Effector CD4-positive, alpha-beta T cell (primary cell): ENCODE measurements around the gene METTL8.

Source experiments
- DNase-seq: peaks from one replicate; pipeline ENCODE4 v3.0.0-alpha.2; 2020

METTL8 gene

GRCh38 chr2:171308280-171309054 is 125.3 kb downstream of the METTL8 start:
- DNase-seq: no peak

- no peak for DNase-seq
These were observed 126.2 kb downstream of the METTL8 start for GRCh38 chr2:171307560-171307959.

GRCh38 chr2:171297956-171298355 is 135.8 kb downstream of the METTL8 start:
- no peak for DNase-seq

- DNase-seq: no peak
These were observed 139.2 kb downstream of the METTL8 start for GRCh38 chr2:171294608-171295007.

GRCh38 chr2:171293661-171294060 is 140.1 kb downstream of the METTL8 start:
- no peak for DNase-seq

GRCh38 chr2:171289991-171290390 is 143.8 kb downstream of the METTL8 start:
- no peak for DNase-seq

GRCh38 chr2:171289316-171289715 is 144.5 kb downstream of the METTL8 start:
- no peak for DNase-seq

- no peak for DNase-seq
These were observed 146.2 kb downstream of the METTL8 start for GRCh38 chr2:171287611-171288010.

GRCh38 chr2:171287036-171287571 is 146.7 kb downstream of the METTL8 start:
- no peak for DNase-seq

GRCh38 chr2:171281110-171281509 is 152.7 kb downstream of the METTL8 start:
- DNase-seq: no peak

GRCh38 chr2:171279983-171280790 is 153.6 kb downstream of the METTL8 start:
- no peak for DNase-seq

- no peak for DNase-seq
These were observed 159.0 kb downstream of the METTL8 start for GRCh38 chr2:171274757-171275156.

- no peak for DNase-seq
These were observed 161.8 kb downstream of the METTL8 start for GRCh38 chr2:171271971-171272436.

GRCh38 chr2:171271386-171271785 is 162.4 kb downstream of the METTL8 start:
- DNase-seq: no peak

GRCh38 chr2:171267855-171268629 is 165.7 kb downstream of the METTL8 start:
- DNase-seq: no peak
